Fibroblast of pulmonary artery (primary cell): Measurements from ENCODE around the gene OGDH.

ENCODE experiments used
- DNase-seq: peaks from one replicate; pipeline ENCODE4 v3.0.0-alpha.2; 2010; ENCODE audit warnings: low read depth
- H3K4me3 ChIP-seq: replicated peaks from 2 replicates; pipeline ENCODE4 v1.5.1; 2011; ENCODE audit warnings: low read depth, mild to moderate bottlenecking, control low read depth, low read length, moderate library complexity
- CTCF ChIP-seq: IDR thresholded peaks from 2 replicates; pipeline ENCODE4 v1.5.1; 2011; ENCODE audit warnings: mild to moderate bottlenecking, control low read depth, low read length, inconsistent platforms; ENCODE audit errors: missing control alignments

OGDH gene

GRCh38 chr7:44569959-44570358 is 36.5 kb upstream of the OGDH start:
- TF ChIP-seq CTCF: no peak
- no peak overlapping the region for H3K4me3 ChIP-seq
- DNase-seq: no peak

GRCh38 chr7:44572771-44573170 is 33.7 kb upstream of the OGDH start:
- no peak for DNase-seq
- H3K4me3 ChIP-seq: peak overlapping the region; percentile 97
- no peak for TF ChIP-seq CTCF

GRCh38 chr7:44573464-44574286 is 32.8 kb upstream of the OGDH start, which contains the start of gene DDX56:
Gene DDX56 (minus strand): TSS chr7:44573908. CDS start chr7:44573895, 13 bp downstream.
- peak; percentile 95 for DNase-seq
- peak within 1 kb of the TSS; percentile 97 for H3K4me3 ChIP-seq
- TF ChIP-seq CTCF: no peak

- H3K4me3 ChIP-seq: peak overlapping the region; percentile 97
- TF ChIP-seq CTCF: no peak
- no peak for DNase-seq
Measured at GRCh38 chr7:44574287-44574872, 32.0 kb upstream of the OGDH start.

GRCh38 chr7:44575054-44575453 is 31.4 kb upstream of the OGDH start:
- no peak for DNase-seq
- no peak for TF ChIP-seq CTCF
- peak overlapping the region; percentile 97 for H3K4me3 ChIP-seq

GRCh38 chr7:44576228-44576627 is 30.2 kb upstream of the OGDH start:
- no peak for DNase-seq
- H3K4me3 ChIP-seq: no peak overlapping the region
- no peak for TF ChIP-seq CTCF
